ENCODE results near the gene HSD17B7. TPM values are rescaled to one million over a fixed set of nuclear protein-coding genes. Genes with fewer than 3 reads are reported as not detected.

The HSD17B7 gene
- total and polyA plus RNA-seq, 2 of the 8 experiments (the other 6 are each of a cell fraction or from before 2014, with no cell fraction given), result 31.0 to 37.8 TPM

GRCh38 chr1:162861625-162862024, 71.1 kb downstream of the HSD17B7 start:
- no peak overlapping the region for H3K9ac ChIP-seq (replicated peaks in 1 of 4; ENCODE audit: extremely low read depth in 1 of 4, low read depth in 3 of 4, low read length in 3 of 4)
- H2AFZ ChIP-seq (ENCODE audit: low read length), result peak overlapping the region; percentile 61; the same call in 1 of the 2 replicates
- TF ChIP-seq MAFK (IDR thresholded peaks at IDR 0.05; ENCODE audit: low read depth, low read length) (no peak), JUN (IDR thresholded peaks at IDR 0.05; ENCODE audit: low read depth, low read length) (no peak), RXRA (IDR thresholded peaks at IDR 0.05; ENCODE audit: insufficient read depth, low read depth, low read length) (no peak), EZH2 (IDR thresholded peaks at IDR 0.05; ENCODE audit: low read depth, low read length, severe bottlenecking) (no peak), ATF2 (IDR thresholded peaks at IDR 0.05; ENCODE audit: low read length) (no peak), SP4 (IDR thresholded peaks at IDR 0.05; ENCODE audit: low read length) (no peak), HDAC6 (IDR thresholded peaks at IDR 0.05; ENCODE audit: low read depth, low read length) (no peak), PHF8 (conservative IDR thresholded peaks at IDR 0.05; ENCODE audit: low read depth, low read length) (no peak), ASH2L (IDR thresholded peaks at IDR 0.05; ENCODE audit: low read length) (no peak), SP2 (IDR thresholded peaks at IDR 0.05; ENCODE audit: low read length) (no peak), YY1 (IDR thresholded peaks at IDR 0.05; ENCODE audit: low read depth, low read length) (no peak), POU5F1 (IDR thresholded peaks at IDR 0.05; ENCODE audit: low read depth, low read length) (no peak)
- TF ChIP-seq, protein P1, sequence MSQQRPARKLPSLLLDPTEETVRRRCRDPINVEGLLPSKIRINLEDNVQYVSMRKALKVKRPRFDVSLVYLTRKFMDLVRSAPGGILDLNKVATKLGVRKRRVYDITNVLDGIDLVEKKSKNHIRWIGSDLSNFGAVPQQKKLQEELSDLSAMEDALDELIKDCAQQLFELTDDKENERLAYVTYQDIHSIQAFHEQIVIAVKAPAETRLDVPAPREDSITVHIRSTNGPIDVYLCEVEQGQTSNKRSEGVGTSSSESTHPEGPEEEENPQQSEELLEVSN (IDR thresholded peaks at IDR 0.05), result no peak

More at GRCh38 chr1:162861625-162862024, 71.1 kb downstream of the HSD17B7 start:
- CTCF ChIA-PET (ENCODE audit: partially characterized antibody), result interaction anchor here (0.6 to 4.8 kb wide), 6 partner anchors 13 to 1872 kb away, joined by 3 to 25 read pairs (median 7); partner anchors contain the start of gene RGS4
- no peak overlapping the region for H4K8ac ChIP-seq (ENCODE audit: extremely low read depth, insufficient read depth, low read length)
- no peaks in the 10 kb centered on the region for H3K4me1 ChIP-seq (replicated peaks in 1 of 4; ENCODE audit: control insufficient read depth in 3 of 4, insufficient read depth in 4 of 4, low read length in 3 of 4)
- no peak overlapping the region for H3K56ac ChIP-seq (replicated peaks; ENCODE audit: insufficient read length, low read depth, low read length)
- H3K9me3 ChIP-seq (ENCODE audit: insufficient read depth in 2 of 2, low read depth in 1 of 2, low read length in 1 of 2), result no peaks in the 10 kb centered on the region
- H4K5ac ChIP-seq (ENCODE audit: insufficient read length, low read depth, low read length), result no peak overlapping the region
- FAIRE-seq (no peak), DNase-seq (ENCODE audit: low read depth in 1 of 2, low spot score in 2 of 2) (no peak)
- H3K36me3 ChIP-seq (ENCODE audit: control insufficient read depth in 2 of 4, insufficient read depth in 4 of 4, low read length in 3 of 4), result no peaks in the 10 kb centered on the region
- H2BK15ac ChIP-seq (ENCODE audit: low read length), result no peak overlapping the region
- 93% methylated on average over 5 of the region's 5 CpGs; no CpG with 5 or more reads in 1 of the 2 experiments for WGBS, 2 experiments (ENCODE audit: extremely low coverage in 1 of 2, insufficient coverage in 1 of 2, insufficient read length in 1 of 2, insufficient replicate concordance in 2 of 2, low coverage in 1 of 2, low lambda C conversion rate in 2 of 2, missing lambda C conversion rate in 1 of 2)
- POLR2A ChIA-PET (ENCODE audit: partially characterized antibody), result no interaction called here
- no peak overlapping the region for H3K23ac ChIP-seq (ENCODE audit: insufficient read length)
- no peak overlapping the region for H2BK12ac ChIP-seq (ENCODE audit: low read depth, low read length)
- H3K27ac ChIP-seq (ENCODE audit: low read depth, low read length), result no peak overlapping the region
- H4K91ac ChIP-seq (replicated peaks; ENCODE audit: insufficient read length, low read length), result no peak overlapping the region
- H3K79me1 ChIP-seq (ENCODE audit: low read depth, low read length), result no peaks in the 10 kb centered on the region
- H3K18ac ChIP-seq (ENCODE audit: extremely low read depth, low read length), result no peak overlapping the region
- H3K14ac ChIP-seq (ENCODE audit: insufficient read length), result no peak overlapping the region
- no peak overlapping the region for H2BK20ac ChIP-seq (ENCODE audit: low read length)
- no peak overlapping the region for H2BK5ac ChIP-seq (ENCODE audit: low read depth, low read length)
- H3K4ac ChIP-seq (replicated peaks; ENCODE audit: insufficient read length, low read depth, low read length), result no peak overlapping the region
- H3K4me3 ChIP-seq (ENCODE audit: extremely low read depth in 1 of 4, insufficient read depth in 2 of 4, low read depth in 3 of 4, low read length in 4 of 4), result no peak overlapping the region
- H3K23me2 ChIP-seq (ENCODE audit: low read depth, low read length), result no peaks in the 10 kb centered on the region
- H3K79me2 ChIP-seq (ENCODE audit: control insufficient read depth in 1 of 2, insufficient read depth in 2 of 2, low read length in 2 of 2), result no peaks in the 10 kb centered on the region
- no peak overlapping the region for H2BK120ac ChIP-seq (replicated peaks; ENCODE audit: low read depth, low read length)
- no peak overlapping the region for H3K4me2 ChIP-seq (ENCODE audit: insufficient read depth in 1 of 2, low read depth in 2 of 2, low read length in 2 of 2)
- H2AK5ac ChIP-seq (ENCODE audit: low read depth, low read length), result no peak overlapping the region
- no peaks in the 10 kb centered on the region for H4K20me1 ChIP-seq (replicated peaks in 1 of 2; ENCODE audit: control insufficient read depth in 1 of 2, insufficient read depth in 2 of 2, low read length in 2 of 2)
- H3K27me3 ChIP-seq (replicated peaks in 1 of 4; ENCODE audit: control insufficient read depth in 3 of 4, extremely low read depth in 1 of 4, insufficient read depth in 3 of 4, low read length in 3 of 4), result no peaks in the 10 kb centered on the region
